HG02840 (cell line): ENCODE data around the gene SLCO3A1.

ENCODE experiments used
- ATAC-seq: cut with Tn5 transposase; IDR thresholded peaks from one replicate; pipeline ENCODE4 v1.9.1; 2021; ENCODE audit warnings: mild to moderate bottlenecking, moderate library complexity, moderate number of reproducible peaks; ENCODE audit not compliant: unreplicated experiment, low FRiP score

SLCO3A1 gene

GRCh38 chr15:91860498-91860897, 7.0 kb downstream of the SLCO3A1 start:
- no peak for ATAC-seq

- ATAC-seq: no peak
Measured at GRCh38 chr15:91861223-91861622, 7.7 kb downstream of the SLCO3A1 start.

GRCh38 chr15:91862891-91863504, 9.5 kb downstream of the SLCO3A1 start:
- ATAC-seq: no peak

- no peak for ATAC-seq
Measured at GRCh38 chr15:91863621-91864255, 10.2 kb downstream of the SLCO3A1 start.

GRCh38 chr15:91864664-91865063, 11.2 kb downstream of the SLCO3A1 start:
- ATAC-seq: no peak

GRCh38 chr15:91865486-91865885, 12.0 kb downstream of the SLCO3A1 start:
- no peak for ATAC-seq

- ATAC-seq: no peak
Measured at GRCh38 chr15:91865950-91866349, 12.4 kb downstream of the SLCO3A1 start.

GRCh38 chr15:91866371-91866905, 12.9 kb downstream of the SLCO3A1 start:
- no peak for ATAC-seq

- ATAC-seq: no peak
Measured at GRCh38 chr15:91866971-91867372, 13.5 kb downstream of the SLCO3A1 start.

- ATAC-seq: no peak
Measured at GRCh38 chr15:91867581-91868026, 14.1 kb downstream of the SLCO3A1 start.

GRCh38 chr15:91870876-91871537, 17.5 kb downstream of the SLCO3A1 start:
- ATAC-seq: no peak

- no peak for ATAC-seq
Measured at GRCh38 chr15:91871837-91872236, 18.3 kb downstream of the SLCO3A1 start.

GRCh38 chr15:91872356-91873137, 19.0 kb downstream of the SLCO3A1 start:
- ATAC-seq: no peak

- ATAC-seq: no peak
Measured at GRCh38 chr15:91873138-91873536, 19.6 kb downstream of the SLCO3A1 start.

GRCh38 chr15:91874171-91874570, 20.7 kb downstream of the SLCO3A1 start:
- ATAC-seq: no peak

- no peak for ATAC-seq
Measured at GRCh38 chr15:91874992-91875660, 21.6 kb downstream of the SLCO3A1 start.

GRCh38 chr15:91876187-91876586, 22.7 kb downstream of the SLCO3A1 start:
- no peak for ATAC-seq

- no peak for ATAC-seq
Measured at GRCh38 chr15:91878319-91878870, 24.9 kb downstream of the SLCO3A1 start.

- no peak for ATAC-seq
Measured at GRCh38 chr15:91879158-91879557, 25.6 kb downstream of the SLCO3A1 start.

- ATAC-seq: no peak
Measured at GRCh38 chr15:91880373-91880772, 26.9 kb downstream of the SLCO3A1 start.
